ENCODE results near the gene HSPA12A. TPM values are rescaled to one million over a fixed set of nuclear protein-coding genes. Genes with fewer than 3 reads are reported as not detected.

HSPA12A gene
- total and polyA plus RNA-seq, 9 of the 15 experiments (the other 6 are each of a cell fraction or from before 2014, with no cell fraction given) = 0.01 to 0.18 (median 0.04) TPM; not detected in 4

- no peak overlapping the region for H3K9ac ChIP-seq (ENCODE audit: insufficient read depth in 1 of 2, low read depth in 2 of 2, low read length in 2 of 2)
- H3K27me3 ChIP-seq (ENCODE audit: control insufficient read depth in 2 of 2, insufficient read depth in 2 of 2, low read length in 2 of 2) = peaks cover 0 to 21% of the 10 kb centered on the region in 2 experiments; a peak in 3 of 5 replicates
- 2% methylated on average over 5 of the region's 5 CpGs for WGBS (ENCODE audit: insufficient coverage, low coverage, missing lambda C conversion rate)
- CTCF ChIA-PET (ENCODE audit: low intra/inter-chr PET ratio) = no interaction called here
- no peaks in the 10 kb centered on the region for H3K9me1 ChIP-seq (ENCODE audit: control insufficient read depth, insufficient read depth, low read length)
- no peak overlapping the region for H3K4me3 ChIP-seq
- no peak overlapping the region for H2AFZ ChIP-seq (ENCODE audit: low read depth, low read length)
- H3K27ac ChIP-seq (ENCODE audit: extremely low read depth, low read depth, low read length) = no peak overlapping the region
- H3K79me2 ChIP-seq (ENCODE audit: control insufficient read depth, insufficient read depth, low read length) = no peaks in the 10 kb centered on the region
- in situ Hi-C loops (cut with MboI) = no loop called here
- TF ChIP-seq ZNF133 (CRISPR knock-in tag; IDR thresholded peaks at IDR 0.05) (no peak), CREBBP (IDR thresholded peaks at IDR 0.05; ENCODE audit: low read depth, low read length) (no peak), CXXC5 (CRISPR knock-in tag; IDR thresholded peaks at IDR 0.05) (no peak), ZNF165 (CRISPR knock-in tag; IDR thresholded peaks at IDR 0.05; ENCODE audit: borderline replicate concordance) (no peak), SMC3 (conservative IDR thresholded peaks at IDR 0.05; ENCODE audit: insufficient read depth, low read depth, low read length) (no peak), ZNF785 (CRISPR knock-in tag; IDR thresholded peaks at IDR 0.05) (no peak), ZSCAN32 (CRISPR knock-in tag; IDR thresholded peaks at IDR 0.05) (no peak)
- no peaks in the 10 kb centered on the region for H3K36me3 ChIP-seq (ENCODE audit: control insufficient read depth, insufficient read depth, low read length)
- ATAC-seq (no peak), DNase-seq (ENCODE audit: extremely low read depth in 1 of 4, low spot score in 3 of 4) (no peak), FAIRE-seq (no peak)
- no peak overlapping the region for H3K4me2 ChIP-seq (ENCODE audit: insufficient read depth, low read length)
- POLR2A ChIA-PET = no interaction called here
- BruUV-seq (replicated peaks) = no TSS peak
- H3K4me1 ChIP-seq (replicated peaks in 1 of 2; ENCODE audit: control insufficient read depth in 2 of 2, insufficient read depth in 2 of 2, low read length in 2 of 2) = peaks cover 0 to 18% of the 10 kb centered on the region in 2 experiments; a peak in 2 of 5 replicates
- intact Hi-C loops (cut with micrococcal nuclease) = no loop called here
- H4K20me1 ChIP-seq (replicated peaks; ENCODE audit: control insufficient read depth, insufficient read depth, low read length) = no peaks in the 10 kb centered on the region
- H3K9me3 ChIP-seq (replicated peaks; ENCODE audit: control insufficient read depth, insufficient read depth, low read depth, low read length) = no peaks in the 10 kb centered on the region
Measured at GRCh38 chr10:116738339-116738738, 4.0 kb downstream of the HSPA12A start.

All from K562 (cell line).